Keratinocyte (primary cell): ENCODE results near the gene TEX26. TPM values are rescaled to one million over a fixed set of nuclear protein-coding genes. Genes with fewer than 3 reads are reported as not detected.

Experiments
- DNase-seq: peaks from one replicate; pipeline ENCODE4 v3.0.0-alpha.2; 2011; ENCODE audit warnings: low read depth, missing footprints, low spot score
- FAIRE-seq: peaks from 2 replicates; lab custom pipeline; 2011; peaks lifted over from hg19 to GRCh38; lab: Jason Lieb, UNC
- H2AFZ ChIP-seq: 2 replicates; pipeline ENCODE4 v1.6.0; 2012; ENCODE audit warnings: low read length, control low read depth, inconsistent platforms; ENCODE audit not compliant: control insufficient read depth
- H3K27ac ChIP-seq: 2 replicates; pipeline ENCODE4 v1.5.1; 2011; ENCODE audit warnings: low read length; ENCODE audit not compliant: control insufficient read depth, insufficient read depth
- H3K27me3 ChIP-seq: 3 replicates; pipeline ENCODE4 v1.6.0; 2011; ENCODE audit warnings: low read length; ENCODE audit not compliant: control insufficient read depth, insufficient read depth; ENCODE audit errors: extremely low read depth
- H3K36me3 ChIP-seq, 2 experiments: 2 replicates in 1 of 2; 3 replicates in 1 of 2; pipeline ENCODE4 v1.5.1; 2011; ENCODE audit warnings: low read length in 2 of 2, mild to moderate bottlenecking in 1 of 2; ENCODE audit not compliant: control insufficient read depth in 2 of 2, insufficient read depth in 2 of 2; ENCODE audit errors: extremely low read depth in 1 of 2
- H3K4me1 ChIP-seq: 3 replicates; pipeline ENCODE4 v1.5.1; 2011; ENCODE audit warnings: low read length; ENCODE audit not compliant: control insufficient read depth, insufficient read depth; ENCODE audit errors: extremely low read depth
- H3K4me2 ChIP-seq: 3 replicates; pipeline ENCODE4 v1.6.0; 2011; ENCODE audit warnings: low read depth, low read length; ENCODE audit not compliant: control insufficient read depth, insufficient read depth; ENCODE audit errors: extremely low read depth
- H3K4me3 ChIP-seq, 3 experiments: fragments of 200-600 bp in 1 of 3; sonication (generic) in 1 of 3; 2 replicates in 2 of 3; 3 replicates in 1 of 3; pipeline ENCODE4 v1.5.1; 2011 to 2016; ENCODE audit warnings: low read length in 3 of 3, mild to moderate bottlenecking in 3 of 3, control low read depth in 2 of 3, inconsistent platforms in 1 of 3, low read depth in 1 of 3, mixed read lengths in 1 of 3, mixed run types in 1 of 3, moderate library complexity in 1 of 3; ENCODE audit not compliant: control insufficient read depth in 2 of 3, insufficient read depth in 2 of 3; ENCODE audit errors: extremely low read depth in 1 of 3
- H3K79me2 ChIP-seq: 2 replicates; pipeline ENCODE4 v1.6.0; 2012; ENCODE audit warnings: low read length; ENCODE audit not compliant: control insufficient read depth, insufficient read depth
- H3K9ac ChIP-seq: 3 replicates; pipeline ENCODE4 v1.6.0; 2011; ENCODE audit warnings: low read length; ENCODE audit not compliant: control insufficient read depth, insufficient read depth; ENCODE audit errors: extremely low read depth
- H3K9me1 ChIP-seq: 3 replicates; pipeline ENCODE4 v1.6.0; 2011; ENCODE audit warnings: low read length; ENCODE audit not compliant: control insufficient read depth, insufficient read depth; ENCODE audit errors: extremely low read depth
- H3K9me3 ChIP-seq: 2 replicates; pipeline ENCODE4 v1.5.1; 2012; ENCODE audit warnings: low read depth, low read length; ENCODE audit not compliant: control insufficient read depth
- H4K20me1 ChIP-seq: 3 replicates; pipeline ENCODE4 v1.6.0; 2011; ENCODE audit warnings: low read length; ENCODE audit not compliant: control insufficient read depth, insufficient read depth; ENCODE audit errors: extremely low read depth
- CTCF ChIP-seq, 3 experiments: IDR thresholded peaks in 1 of 3; conservative IDR thresholded peaks in 1 of 3; optimal IDR thresholded peaks in 1 of 3; 2 replicates in 2 of 3; 3 replicates in 1 of 3; pipeline versions ENCODE3 to v1.5.1; 2011; ENCODE audit warnings: low read length in 3 of 3, mild to moderate bottlenecking in 3 of 3, moderate library complexity in 2 of 3, control low read depth in 1 of 3, inconsistent platforms in 1 of 3; ENCODE audit not compliant: insufficient read depth in 2 of 3; ENCODE audit errors: extremely low read depth in 1 of 3
- EZH2 ChIP-seq: IDR thresholded peaks from one replicate; pipeline ENCODE4 v1.6.1; 2012; ENCODE audit warnings: inconsistent platforms, mild to moderate bottlenecking, low read length, moderate library complexity
- dilution Hi-C: fragments of 300-500 bp; cut with MboI; formaldehyde crosslinking; loops from one replicate; pipeline ENCODE4 v1.7.0; 2020; ENCODE audit warnings: low sequenced_read_pairs; ENCODE audit not compliant: extremely low pct_ligation_motif_present
- polyA plus RNA-seq, 5 experiments: library from polyadenylated mRNA; depleted of rRNA in 3 of 5; stranded (reverse) in 3 of 5; stranded (forward) in 1 of 5; unstranded in 1 of 5; fragments of >200 nt; gene quantifications; 1 replicate in 1 of 5; 2 replicates in 3 of 5; 3 replicates in 1 of 5; pipeline versions ENCODE4 v1.2.1 to v1.2.3, GENCODE V29; 2011 to 2012; ENCODE audit warnings: missing spikeins in 2 of 5, low read depth in 1 of 5, low replicate concordance in 1 of 5

TEX26 gene
- polyA plus RNA-seq, 1 donor (not counting 4 experiments of a cell fraction or from before 2014, with no cell fraction given): not detected

- H3K4me2 ChIP-seq: no peak overlapping the region
- H3K9me1 ChIP-seq: no peaks in the 10 kb centered on the region
- DNase-seq (no peak), FAIRE-seq (no peak)
- dilution Hi-C loops: no loop called here
- peaks cover 27% of the 10 kb centered on the region for H3K27me3 ChIP-seq
- no peak overlapping the region for H2AFZ ChIP-seq
- no peak overlapping the region for H3K9ac ChIP-seq
- H4K20me1 ChIP-seq: no peaks in the 10 kb centered on the region
- no peak overlapping the region for H3K4me3 ChIP-seq
- no peaks in the 10 kb centered on the region for H3K4me1 ChIP-seq
- no peak overlapping the region for H3K27ac ChIP-seq
- TF ChIP-seq CTCF (optimal IDR thresholded peaks at IDR 0.05 in 1 of 3, IDR thresholded peaks at IDR 0.05 in 1 of 3, conservative IDR thresholded peaks at IDR 0.05 in 1 of 3; ENCODE audit: extremely low read depth in 1 of 3, insufficient read depth in 2 of 3, low read length in 3 of 3) (no peak), EZH2 (peak; percentile 20)
- no peaks in the 10 kb centered on the region for H3K9me3 ChIP-seq
- H3K36me3 ChIP-seq: no peaks in the 10 kb centered on the region
- no peaks in the 10 kb centered on the region for H3K79me2 ChIP-seq
These were observed 65.2 kb downstream of the TEX26 start for GRCh38 chr13:30997697-30998096.

DNA sequence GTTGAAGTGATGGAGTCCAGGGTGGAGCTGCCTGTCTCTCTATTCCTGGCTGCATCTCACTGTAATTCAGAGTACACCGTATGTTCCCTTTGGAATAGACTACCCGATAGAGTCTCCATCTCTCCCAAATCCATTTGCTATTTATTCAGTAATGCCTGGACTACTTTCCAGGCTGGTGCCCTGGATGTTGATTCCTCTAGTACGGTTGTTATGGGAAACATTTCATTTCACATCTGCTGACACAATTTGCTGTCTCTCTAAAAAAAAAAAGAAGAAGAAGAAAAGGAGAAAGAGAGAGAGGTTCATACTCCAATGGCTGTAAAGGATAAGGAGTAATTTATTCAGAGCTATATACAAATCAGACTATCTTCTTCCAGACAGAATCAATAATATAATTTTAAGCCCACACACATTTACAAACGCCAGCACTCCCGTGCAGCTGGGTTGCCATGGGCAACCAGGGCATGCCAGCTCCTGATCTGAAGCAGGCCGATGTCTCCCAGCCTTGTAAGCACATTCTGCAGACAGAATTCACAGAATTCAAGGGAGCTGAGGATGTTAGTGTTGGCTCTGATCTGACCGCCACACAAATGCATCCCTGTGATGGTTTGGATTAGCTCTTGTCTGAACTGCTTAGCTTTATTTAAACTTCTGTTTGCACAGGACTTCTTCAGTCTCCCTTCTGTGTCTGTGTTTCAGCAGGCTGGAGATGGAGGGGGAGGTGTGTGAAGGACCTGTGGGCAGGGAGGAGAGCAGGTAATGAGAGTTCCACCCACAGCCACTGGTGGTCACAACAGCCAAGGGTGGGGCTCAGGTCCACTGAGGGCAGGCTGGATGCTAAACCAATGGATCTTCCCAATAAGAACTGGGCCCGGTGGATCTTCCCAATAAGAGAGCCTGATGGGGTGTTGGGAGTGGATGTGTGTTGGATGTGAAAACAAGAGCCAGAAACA is 66.0 kb downstream of the TEX26 start:
- Histone ChIP-seq H3K27me3 (peaks cover 24% of the 10 kb centered on the region), H4K20me1 (no peaks in the 10 kb centered on the region), H3K79me2 (no peaks in the 10 kb centered on the region), H2AFZ (no peak overlapping the region), H3K9me3 (no peaks in the 10 kb centered on the region), H3K36me3 (no peaks in the 10 kb centered on the region), H3K4me1 (no peaks in the 10 kb centered on the region), H3K4me2 (no peak overlapping the region), H3K4me3 (no peak overlapping the region), H3K9me1 (no peaks in the 10 kb centered on the region), H3K9ac (no peak overlapping the region), H3K27ac (no peak overlapping the region)
- TF ChIP-seq EZH2: no peak
- no peak for TF ChIP-seq CTCF (optimal IDR thresholded peaks at IDR 0.05 in 1 of 3, IDR thresholded peaks at IDR 0.05 in 1 of 3, conservative IDR thresholded peaks at IDR 0.05 in 1 of 3; ENCODE audit: extremely low read depth in 1 of 3, insufficient read depth in 2 of 3, low read length in 3 of 3)
- dilution Hi-C loops: no loop called here
- no peak for DNase-seq
- FAIRE-seq: peak; percentile 20
